Right lobe of liver (tissue), 6 donors: Measurements from ENCODE around the gene UBE2H. TPM values are rescaled to one million over a fixed set of nuclear protein-coding genes. Genes with fewer than 3 reads are reported as not detected.

Experiments
- ATAC-seq, 4 donors: fragments of 200-7000 bp; cut with Tn5 transposase; one replicate each; pipeline ENCODE4 v1.9.1; 2020; ENCODE audit warnings: mild to moderate bottlenecking in 4 of 4, moderate library complexity in 4 of 4
- DNase-seq, 3 donors: peaks; one replicate each; pipeline ENCODE4 v3.0.0-alpha.2; 2020
- H3K27ac ChIP-seq, 3 donors: fragments of 200-600 bp; one replicate each; pipeline ENCODE4 v1.8.0; 2022
- H3K27me3 ChIP-seq, 2 donors: fragments of 200-600 bp; one replicate each; pipeline ENCODE4 v1.8.0; 2022
- H3K36me3 ChIP-seq, 4 donors: fragments of 200-600 bp; sonication (generic) in 1 of 4; one replicate each; pipeline versions ENCODE4 v1.5.1 to v1.8.0; 2017 to 2022; ENCODE audit warnings: control low read depth in 1 of 4
- H3K4me1 ChIP-seq, 4 donors: fragments of 200-600 bp; sonication (generic) in 1 of 4; one replicate each; pipeline versions ENCODE4 v1.5.1 to v1.8.0; 2017 to 2022; ENCODE audit warnings: control low read depth in 1 of 4
- H3K4me3 ChIP-seq, 3 donors: fragments of 200-600 bp; one replicate each; pipeline ENCODE4 v1.8.0; 2022
- H3K9me3 ChIP-seq, 4 donors: fragments of 200-600 bp; sonication (generic) in 1 of 4; one replicate each; pipeline versions ENCODE4 v1.5.1 to v1.8.0; 2017 to 2022; ENCODE audit warnings: control low read depth in 1 of 4
- CTCF ChIP-seq, 4 donors: fragments of 200-600 bp in 3 of 4; fragments of 450-650 bp in 1 of 4; IDR thresholded peaks; one replicate each; pipeline versions ENCODE4 v1.5.1 to v1.8.0; 2016 to 2022; ENCODE audit warnings: antibody characterized with exemption in 4 of 4, mild to moderate bottlenecking in 2 of 4
- POLR2A ChIP-seq: fragments of 450-650 bp; IDR thresholded peaks from one replicate; pipeline ENCODE4 v1.6.1; 2017; ENCODE audit warnings: antibody characterized with exemption, mild to moderate bottlenecking
- WGBS: methylation state at CpG from one replicate; pipeline ENCODE4 v1.1.6; 2018; ENCODE audit warnings: low coverage, low lambda C conversion rate; ENCODE audit not compliant: insufficient coverage; ENCODE audit errors: missing lambda C conversion rate; 5-methylcytosine and 5-hydroxymethylcytosine counted together
- intact Hi-C, 2 donors: fragments of 100-400 bp; cut with DNase I; formaldehyde crosslinking; loops; one replicate each; pipeline versions ENCODE4 v1.11.2 to v1.14.1; 2022
- total RNA-seq, 6 experiments: library from RNA; depleted of rRNA in 2 of 6; stranded (reverse); fragments of >200 nt in 2 of 6; fragmentation: NEBNext Ultra II Directional in 3 of 6; extraction: Animal tissue kit (Norgen Biotek cat#: 25700) in 3 of 6; gene quantifications; one replicate each; pipeline versions ENCODE4 v1.1.0 to v1.2.4, GENCODE V29; 2016 to 2023
- donor health status: DM: no; HTN: yes; CAD: no.
- donor health status: DM: no; HTN: no; CAD: no.
- donor health status: DM: no; HTN: no; CAD: no.
- donor health status: DM: no; HTN: yes; CAD: no.
- donor health status: DM: no; HTN: yes; CAD: no.

The UBE2H gene
- total RNA-seq, 6 experiments from 2014 or later = 27.4 to 47.0 (median 35.6) TPM

DNA sequence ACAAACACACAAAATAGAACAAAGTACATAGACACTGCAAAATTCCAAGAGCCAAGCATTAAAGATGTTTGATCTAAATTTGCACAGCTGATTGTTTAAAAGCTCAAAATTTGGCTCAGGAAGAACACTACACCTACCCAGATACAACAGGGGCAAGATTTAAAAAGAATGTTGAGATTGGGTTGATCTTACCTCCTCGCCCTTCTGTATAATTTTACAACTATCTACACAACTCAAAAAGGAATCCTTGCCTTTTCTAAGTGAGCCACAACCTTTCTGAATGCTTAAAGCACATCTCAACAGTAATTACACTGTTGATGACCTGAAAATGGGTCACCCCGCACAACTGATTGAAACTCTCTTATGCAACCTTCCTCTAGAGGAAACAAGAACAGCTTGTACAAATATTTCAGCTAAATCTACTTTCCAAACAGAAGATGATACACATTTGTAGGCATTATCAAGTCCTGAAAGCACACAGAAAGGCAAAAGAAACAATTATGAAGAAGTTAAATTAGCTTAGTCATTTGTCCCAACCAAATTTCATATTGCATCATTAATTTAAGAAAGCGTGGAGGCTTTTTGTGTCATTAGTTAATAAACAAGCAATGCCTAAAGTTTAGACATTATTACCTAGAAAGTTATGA is 75.5 kb downstream of the UBE2H start:
- peak; percentile 86 to 92 (median 91) for ATAC-seq
- H3K4me3 ChIP-seq = no peak overlapping the region

GRCh38 chr7:129875745-129876411 is 76.9 kb downstream of the UBE2H start:
- DNase-seq = no peak
- TF ChIP-seq CTCF (IDR thresholded peaks at IDR 0.05) = no peak
- no peak for TF ChIP-seq POLR2A
- intact Hi-C loops = no loop called here
- Histone ChIP-seq H3K9me3 (no peaks in the 10 kb centered on the region), H3K27me3 (no peaks in the 10 kb centered on the region), H3K36me3 (peaks cover 0 to 3% (median 0%) of the 10 kb centered on the region in 4 donors), H3K4me1 (peaks cover 0 to 42% (median 16%) of the 10 kb centered on the region in 4 donors), H3K27ac (peak overlapping the region in 1 of 3 donors; percentile 12), H3K4me3 (no peak overlapping the region)
- WGBS = 64% methylated on average over 5 of the region's 5 CpGs
- peak in 1 of 4 donors; percentile 11 for ATAC-seq

More for the DNA sequence above, 75.5 kb downstream of the UBE2H start:
- intact Hi-C loops = no loop called here
- Histone ChIP-seq H3K27me3 (no peaks in the 10 kb centered on the region), H3K9me3 (no peaks in the 10 kb centered on the region), H3K27ac (peak overlapping the region in 2 of 3 donors; percentile 50 to 56), H3K36me3 (peaks cover 0 to 3% (median 0%) of the 10 kb centered on the region in 4 donors), H3K4me1 (peaks cover 0 to 29% (median 10%) of the 10 kb centered on the region in 4 donors)
- 31% methylated on average over 3 of the region's 3 CpGs for WGBS
- TF ChIP-seq POLR2A (no peak), CTCF (IDR thresholded peaks at IDR 0.05) (no peak)
- no peak for DNase-seq

GRCh38 chr7:129875160-129875559 is 77.6 kb downstream of the UBE2H start:
- no peaks in the 10 kb centered on the region for H3K9me3 ChIP-seq
- H3K27ac ChIP-seq = peak overlapping the region in 1 of 3 donors; percentile 12
- ATAC-seq = no peak
- intact Hi-C loops = no loop called here
- no peak for DNase-seq
- no peaks in the 10 kb centered on the region for H3K27me3 ChIP-seq
- TF ChIP-seq CTCF (IDR thresholded peaks at IDR 0.05) (no peak), POLR2A (no peak)
- peaks cover 0 to 49% (median 17%) of the 10 kb centered on the region in 4 donors for H3K4me1 ChIP-seq
- no peak overlapping the region for H3K4me3 ChIP-seq
- H3K36me3 ChIP-seq = no peaks in the 10 kb centered on the region
- WGBS = 65% methylated on average over 2 of the region's 2 CpGs

GRCh38 chr7:129874722-129875121 is 78.0 kb downstream of the UBE2H start:
- H3K4me3 ChIP-seq = no peak overlapping the region
- TF ChIP-seq POLR2A (no peak), CTCF (IDR thresholded peaks at IDR 0.05) (no peak)
- no peak for ATAC-seq
- peaks cover 0 to 52% (median 17%) of the 10 kb centered on the region in 4 donors for H3K4me1 ChIP-seq
- intact Hi-C loops = no loop called here
- no peak overlapping the region for H3K27ac ChIP-seq
- no peaks in the 10 kb centered on the region for H3K27me3 ChIP-seq
- H3K36me3 ChIP-seq = no peaks in the 10 kb centered on the region
- no peaks in the 10 kb centered on the region for H3K9me3 ChIP-seq
- DNase-seq = no peak
- WGBS = 81% methylated on average over 4 of the region's 4 CpGs
